ENCODE measurements around the gene MAP4K5. TPM values are rescaled to one million over a fixed set of nuclear protein-coding genes. Genes with fewer than 3 reads are reported as not detected.

MAP4K5 gene
- total RNA-seq, 1 donor from 2014 or later, result 123 TPM

DNA sequence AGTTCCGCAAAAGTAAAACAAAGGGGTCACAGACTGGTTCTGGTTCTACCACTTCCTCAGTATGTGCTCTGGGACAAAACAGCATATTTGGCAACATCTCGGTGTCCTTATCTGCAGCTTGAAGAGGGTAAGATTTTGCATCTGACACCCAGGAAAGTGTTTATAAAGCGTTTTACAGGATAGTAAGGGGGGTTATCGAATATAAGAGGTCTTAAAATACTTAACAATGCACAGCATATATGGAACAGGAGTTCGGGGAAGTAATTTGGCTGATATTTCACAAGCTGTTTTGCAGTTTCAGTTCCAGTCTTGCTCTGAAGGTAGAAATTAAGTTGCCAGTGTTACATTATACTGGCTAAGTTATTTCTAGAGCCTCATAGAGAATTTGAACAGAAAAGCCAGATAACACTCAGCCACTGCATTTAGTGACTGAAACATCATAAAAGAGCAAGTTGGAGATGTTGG is 904 bp upstream of the MAP4K5 start:
- H3K4me1 Mint-ChIP-seq (ENCODE audit: unreplicated experiment), result peaks cover 35% of the 10 kb centered on the region
- H3K27me3 Mint-ChIP-seq (ENCODE audit: unreplicated experiment), result no peaks in the 10 kb centered on the region
- no peak for DNase-seq (ENCODE audit: extremely low spot score, unreplicated experiment)
- TF ChIP-seq, protein P1, sequence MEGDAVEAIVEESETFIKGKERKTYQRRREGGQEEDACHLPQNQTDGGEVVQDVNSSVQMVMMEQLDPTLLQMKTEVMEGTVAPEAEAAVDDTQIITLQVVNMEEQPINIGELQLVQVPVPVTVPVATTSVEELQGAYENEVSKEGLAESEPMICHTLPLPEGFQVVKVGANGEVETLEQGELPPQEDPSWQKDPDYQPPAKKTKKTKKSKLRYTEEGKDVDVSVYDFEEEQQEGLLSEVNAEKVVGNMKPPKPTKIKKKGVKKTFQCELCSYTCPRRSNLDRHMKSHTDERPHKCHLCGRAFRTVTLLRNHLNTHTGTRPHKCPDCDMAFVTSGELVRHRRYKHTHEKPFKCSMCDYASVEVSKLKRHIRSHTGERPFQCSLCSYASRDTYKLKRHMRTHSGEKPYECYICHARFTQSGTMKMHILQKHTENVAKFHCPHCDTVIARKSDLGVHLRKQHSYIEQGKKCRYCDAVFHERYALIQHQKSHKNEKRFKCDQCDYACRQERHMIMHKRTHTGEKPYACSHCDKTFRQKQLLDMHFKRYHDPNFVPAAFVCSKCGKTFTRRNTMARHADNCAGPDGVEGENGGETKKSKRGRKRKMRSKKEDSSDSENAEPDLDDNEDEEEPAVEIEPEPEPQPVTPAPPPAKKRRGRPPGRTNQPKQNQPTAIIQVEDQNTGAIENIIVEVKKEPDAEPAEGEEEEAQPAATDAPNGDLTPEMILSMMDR (IDR thresholded peaks at IDR 0.05), result no peak
- H3K36me3 Mint-ChIP-seq (ENCODE audit: unreplicated experiment), result no peaks in the 10 kb centered on the region
- peak overlapping the region; percentile 94 for H3K4me3 Mint-ChIP-seq (ENCODE audit: unreplicated experiment)
- no peak overlapping the region for H3K27ac Mint-ChIP-seq (ENCODE audit: unreplicated experiment)
- no peaks in the 10 kb centered on the region for H3K9me3 Mint-ChIP-seq (ENCODE audit: unreplicated experiment)

DNA sequence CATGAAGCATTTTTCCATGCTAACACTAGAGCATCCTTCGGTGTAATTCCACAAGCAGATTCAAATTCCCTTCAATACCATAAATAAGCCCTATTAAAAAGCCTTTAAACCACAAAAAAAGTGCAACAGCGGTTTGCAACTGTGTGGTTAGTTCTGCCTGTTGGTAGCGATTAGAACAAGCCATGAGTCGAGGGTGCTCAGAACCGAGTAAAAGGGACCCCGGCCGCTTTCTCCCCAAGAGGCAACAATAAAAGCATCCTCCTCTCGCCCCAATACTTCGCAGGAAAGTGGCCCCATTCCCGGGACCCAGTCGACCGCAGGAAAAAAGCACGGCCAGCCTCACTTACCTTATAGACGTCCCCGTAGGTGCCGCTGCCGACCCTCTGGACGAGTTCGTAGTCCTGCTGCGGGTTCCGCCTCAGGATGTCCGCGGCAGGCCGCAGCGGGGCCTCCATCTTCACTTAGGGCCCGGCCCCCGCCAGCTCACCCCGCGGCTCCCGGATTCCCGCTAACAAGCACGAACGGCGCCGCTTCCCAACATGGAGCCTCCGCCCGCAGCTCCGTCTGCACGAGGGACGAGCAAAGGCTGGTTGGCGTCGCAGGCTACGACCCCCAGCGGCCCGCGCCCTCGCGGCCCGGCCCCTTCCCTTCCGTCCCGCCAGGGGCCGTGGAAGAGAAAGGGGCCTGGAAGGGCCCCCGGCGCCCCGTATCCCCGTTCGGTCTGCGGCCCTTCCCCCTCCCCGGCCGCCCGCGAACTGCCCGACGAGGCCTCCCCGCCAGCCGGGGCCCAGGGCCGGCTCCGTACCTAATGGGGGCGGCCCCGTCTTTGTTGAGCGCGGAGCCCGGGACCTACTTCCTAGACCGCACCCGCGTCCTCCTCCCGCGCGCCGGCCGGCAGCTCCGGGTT is 521 bp downstream of the MAP4K5 start:
- TF ChIP-seq, protein P1 (IDR thresholded peaks at IDR 0.05), result no peak
- Mint-ChIP-seq H3K4me1 (ENCODE audit: unreplicated experiment) (peaks cover 47% of the 10 kb centered on the region), H3K4me3 (ENCODE audit: unreplicated experiment) (peak overlapping the region; percentile 94), H3K9me3 (ENCODE audit: unreplicated experiment) (no peaks in the 10 kb centered on the region), H3K27ac (ENCODE audit: unreplicated experiment) (peak overlapping the region; percentile 96), H3K36me3 (ENCODE audit: unreplicated experiment) (no peaks in the 10 kb centered on the region), H3K27me3 (ENCODE audit: unreplicated experiment) (no peaks in the 10 kb centered on the region)
- no peak for DNase-seq (ENCODE audit: extremely low spot score, unreplicated experiment)

DNA sequence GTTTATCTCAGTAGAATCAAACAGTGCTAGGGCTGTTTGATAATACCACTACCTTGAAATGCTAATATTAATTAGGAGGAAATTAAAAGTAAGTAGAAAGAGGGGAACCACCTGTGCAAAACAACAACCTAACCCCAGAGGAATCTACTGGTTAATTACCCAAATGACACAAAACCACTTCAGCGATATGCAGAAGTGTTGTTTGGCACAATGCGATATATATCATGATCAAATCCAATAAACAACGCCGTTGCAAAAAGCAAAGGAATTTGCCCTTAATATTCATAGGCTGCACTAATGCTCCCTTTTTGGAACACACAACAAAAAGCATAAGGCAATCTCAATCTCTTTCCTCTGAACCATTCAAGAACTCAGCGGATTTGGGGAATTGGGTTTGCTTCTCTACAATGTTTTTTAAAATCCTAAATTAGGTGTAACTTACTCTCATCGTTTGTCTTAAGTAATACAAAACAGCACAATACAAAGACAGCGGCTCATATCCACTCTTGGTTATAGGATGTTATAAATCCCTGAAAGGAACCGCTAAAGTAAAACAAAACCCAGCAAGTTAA is 1.5 kb downstream of the MAP4K5 start:
- Mint-ChIP-seq H3K4me1 (ENCODE audit: unreplicated experiment) (peaks cover 56% of the 10 kb centered on the region), H3K4me3 (ENCODE audit: unreplicated experiment) (peak overlapping the region; percentile 94)
- TF ChIP-seq, protein P1 (IDR thresholded peaks at IDR 0.05), result no peak

DNA sequence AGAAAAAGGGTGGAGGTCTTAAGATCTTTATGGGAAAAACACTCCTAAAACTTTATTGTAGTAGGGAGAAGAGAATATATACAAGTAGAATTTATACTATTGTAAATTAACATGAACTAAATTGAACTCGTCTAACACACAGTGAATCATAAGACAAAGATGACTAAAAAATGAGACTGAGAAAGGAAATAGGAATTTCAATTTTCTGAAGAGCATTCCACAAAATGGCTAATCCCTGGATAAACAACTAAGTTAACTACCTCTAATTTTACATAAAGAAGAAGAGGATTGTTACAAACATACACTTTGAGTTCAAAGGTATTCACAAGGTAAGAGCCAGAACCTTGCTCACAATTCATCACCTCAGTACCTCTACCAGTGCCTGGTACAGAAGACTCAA is 2.0 kb downstream of the MAP4K5 start:
- H3K27ac Mint-ChIP-seq (ENCODE audit: unreplicated experiment), result peak overlapping the region; percentile 96
- H3K36me3 Mint-ChIP-seq (ENCODE audit: unreplicated experiment), result no peaks in the 10 kb centered on the region
- no peaks in the 10 kb centered on the region for H3K27me3 Mint-ChIP-seq (ENCODE audit: unreplicated experiment)
- TF ChIP-seq, protein P1 (IDR thresholded peaks at IDR 0.05), result no peak
- H3K4me1 Mint-ChIP-seq (ENCODE audit: unreplicated experiment), result peaks cover 56% of the 10 kb centered on the region
- no peaks in the 10 kb centered on the region for H3K9me3 Mint-ChIP-seq (ENCODE audit: unreplicated experiment)
- peak overlapping the region; percentile 94 for H3K4me3 Mint-ChIP-seq (ENCODE audit: unreplicated experiment)
- DNase-seq (ENCODE audit: extremely low spot score, unreplicated experiment), result no peak

More for the DNA sequence above, 1.5 kb downstream of the MAP4K5 start:
- no peaks in the 10 kb centered on the region for H3K36me3 Mint-ChIP-seq (ENCODE audit: unreplicated experiment)
- peak overlapping the region; percentile 96 for H3K27ac Mint-ChIP-seq (ENCODE audit: unreplicated experiment)
- no peak for DNase-seq (ENCODE audit: extremely low spot score, unreplicated experiment)
- no peaks in the 10 kb centered on the region for H3K9me3 Mint-ChIP-seq (ENCODE audit: unreplicated experiment)
- H3K27me3 Mint-ChIP-seq (ENCODE audit: unreplicated experiment), result no peaks in the 10 kb centered on the region

Data from osteocyte (in vitro differentiated cells).